MM.1S (cell line): ENCODE data around the gene PHF21A.

Experiments used
- EZH2 ChIP-seq: fragments of 300-600 bp; sonication (generic); optimal IDR thresholded peaks from 2 replicates; pipeline ENCODE3; 2017; ENCODE audit warnings: low read depth, mild to moderate bottlenecking, antibody characterized with exemption, low read length, mixed read lengths
- EZH2phosphoT487 ChIP-seq: fragments of 300-600 bp; sonication (generic); IDR thresholded peaks from 2 replicates; pipeline ENCODE4 v1.6.1; 2018; ENCODE audit warnings: antibody characterized with exemption, low read length
- TF ChIP-seq, protein P1 (sequence below): fragments of 300-600 bp; sonication (generic); IDR thresholded peaks from 2 replicates; pipeline ENCODE4 v1.5.1; 2016; ENCODE audit warnings: antibody characterized with exemption, low read length, mixed read lengths

DNA sequence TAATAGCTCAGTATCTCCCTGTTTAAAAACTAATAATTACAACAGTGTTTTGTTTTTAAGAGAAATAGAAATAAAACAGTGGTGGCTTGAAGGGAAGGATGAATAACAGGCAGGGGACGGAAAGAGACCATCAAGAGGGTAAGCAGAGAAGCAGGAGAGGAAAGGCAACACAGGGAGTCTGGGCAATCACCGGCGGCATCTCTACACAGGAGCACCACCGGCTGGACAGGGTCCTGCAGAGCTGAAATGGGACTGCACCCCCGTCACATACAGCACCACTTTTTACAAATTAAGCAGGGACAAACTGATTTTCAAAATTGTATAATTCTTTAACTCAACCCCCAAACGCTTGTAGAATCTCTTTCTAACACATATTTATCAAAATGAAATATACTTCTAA is 18.4 kb downstream of the PHF21A start:
- TF ChIP-seq, protein P1, sequence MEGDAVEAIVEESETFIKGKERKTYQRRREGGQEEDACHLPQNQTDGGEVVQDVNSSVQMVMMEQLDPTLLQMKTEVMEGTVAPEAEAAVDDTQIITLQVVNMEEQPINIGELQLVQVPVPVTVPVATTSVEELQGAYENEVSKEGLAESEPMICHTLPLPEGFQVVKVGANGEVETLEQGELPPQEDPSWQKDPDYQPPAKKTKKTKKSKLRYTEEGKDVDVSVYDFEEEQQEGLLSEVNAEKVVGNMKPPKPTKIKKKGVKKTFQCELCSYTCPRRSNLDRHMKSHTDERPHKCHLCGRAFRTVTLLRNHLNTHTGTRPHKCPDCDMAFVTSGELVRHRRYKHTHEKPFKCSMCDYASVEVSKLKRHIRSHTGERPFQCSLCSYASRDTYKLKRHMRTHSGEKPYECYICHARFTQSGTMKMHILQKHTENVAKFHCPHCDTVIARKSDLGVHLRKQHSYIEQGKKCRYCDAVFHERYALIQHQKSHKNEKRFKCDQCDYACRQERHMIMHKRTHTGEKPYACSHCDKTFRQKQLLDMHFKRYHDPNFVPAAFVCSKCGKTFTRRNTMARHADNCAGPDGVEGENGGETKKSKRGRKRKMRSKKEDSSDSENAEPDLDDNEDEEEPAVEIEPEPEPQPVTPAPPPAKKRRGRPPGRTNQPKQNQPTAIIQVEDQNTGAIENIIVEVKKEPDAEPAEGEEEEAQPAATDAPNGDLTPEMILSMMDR, result no peak
- no peak for TF ChIP-seq EZH2
- TF ChIP-seq EZH2phosphoT487, result no peak
